ENCODE data around the gene PIAS1. TPM values are rescaled to one million over a fixed set of nuclear protein-coding genes. Genes with fewer than 3 reads are reported as not detected.
A peak's percentile ranks its signal among the peaks of the same experiment; 100 is the strongest.

The PIAS1 gene
- total RNA-seq, 6 donors from 2014 or later: 44.7 to 114 (median 64.3) TPM

- ATAC-seq (ENCODE audit: low FRiP score in 2 of 2) (no peak), DNase-seq (no peak)
- Histone ChIP-seq H3K36me3 (no peaks in the 10 kb centered on the region), H3K4me3 (no peak overlapping the region), H3K9me3 (no peaks in the 10 kb centered on the region), H3K4me1 (peaks cover 0 to 14% (median 0%) of the 10 kb centered on the region in 4 donors), H3K27me3 (no peaks in the 10 kb centered on the region), H3K27ac (no peak overlapping the region)
- TF ChIP-seq EP300 (IDR thresholded peaks at IDR 0.05) (no peak), POLR2AphosphoS5 (IDR thresholded peaks at IDR 0.05) (no peak), POLR2A (IDR thresholded peaks at IDR 0.05) (no peak)
- TF ChIP-seq, protein P1, sequence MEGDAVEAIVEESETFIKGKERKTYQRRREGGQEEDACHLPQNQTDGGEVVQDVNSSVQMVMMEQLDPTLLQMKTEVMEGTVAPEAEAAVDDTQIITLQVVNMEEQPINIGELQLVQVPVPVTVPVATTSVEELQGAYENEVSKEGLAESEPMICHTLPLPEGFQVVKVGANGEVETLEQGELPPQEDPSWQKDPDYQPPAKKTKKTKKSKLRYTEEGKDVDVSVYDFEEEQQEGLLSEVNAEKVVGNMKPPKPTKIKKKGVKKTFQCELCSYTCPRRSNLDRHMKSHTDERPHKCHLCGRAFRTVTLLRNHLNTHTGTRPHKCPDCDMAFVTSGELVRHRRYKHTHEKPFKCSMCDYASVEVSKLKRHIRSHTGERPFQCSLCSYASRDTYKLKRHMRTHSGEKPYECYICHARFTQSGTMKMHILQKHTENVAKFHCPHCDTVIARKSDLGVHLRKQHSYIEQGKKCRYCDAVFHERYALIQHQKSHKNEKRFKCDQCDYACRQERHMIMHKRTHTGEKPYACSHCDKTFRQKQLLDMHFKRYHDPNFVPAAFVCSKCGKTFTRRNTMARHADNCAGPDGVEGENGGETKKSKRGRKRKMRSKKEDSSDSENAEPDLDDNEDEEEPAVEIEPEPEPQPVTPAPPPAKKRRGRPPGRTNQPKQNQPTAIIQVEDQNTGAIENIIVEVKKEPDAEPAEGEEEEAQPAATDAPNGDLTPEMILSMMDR (IDR thresholded peaks at IDR 0.05): no peak
- 85 to 88% methylated on average over 3 of the region's 3 CpGs for WGBS, 2 donors
These were observed 38.9 kb upstream of the PIAS1 start for GRCh38 chr15:68015244-68015643.

- TF ChIP-seq EP300 (IDR thresholded peaks at IDR 0.05) (peak in 2 of 4 donors; percentile 4 to 26), POLR2A (IDR thresholded peaks at IDR 0.05) (no peak)
- no peak for DNase-seq
- H3K27ac ChIP-seq: no peak overlapping the region
- no peaks in the 10 kb centered on the region for H3K9me3 ChIP-seq
- H3K4me1 ChIP-seq: peaks cover 0 to 17% (median 0%) of the 10 kb centered on the region in 4 donors
- ATAC-seq (ENCODE audit: low FRiP score in 2 of 2): no peak
- no peaks in the 10 kb centered on the region for H3K36me3 ChIP-seq
- 67 to 82% methylated on average over 6 of the region's 6 CpGs for WGBS, 2 donors
- no peak overlapping the region for H3K4me3 ChIP-seq
- no peaks in the 10 kb centered on the region for H3K27me3 ChIP-seq
These were observed 36.9 kb upstream of the PIAS1 start for GRCh38 chr15:68017201-68017600.

DNA sequence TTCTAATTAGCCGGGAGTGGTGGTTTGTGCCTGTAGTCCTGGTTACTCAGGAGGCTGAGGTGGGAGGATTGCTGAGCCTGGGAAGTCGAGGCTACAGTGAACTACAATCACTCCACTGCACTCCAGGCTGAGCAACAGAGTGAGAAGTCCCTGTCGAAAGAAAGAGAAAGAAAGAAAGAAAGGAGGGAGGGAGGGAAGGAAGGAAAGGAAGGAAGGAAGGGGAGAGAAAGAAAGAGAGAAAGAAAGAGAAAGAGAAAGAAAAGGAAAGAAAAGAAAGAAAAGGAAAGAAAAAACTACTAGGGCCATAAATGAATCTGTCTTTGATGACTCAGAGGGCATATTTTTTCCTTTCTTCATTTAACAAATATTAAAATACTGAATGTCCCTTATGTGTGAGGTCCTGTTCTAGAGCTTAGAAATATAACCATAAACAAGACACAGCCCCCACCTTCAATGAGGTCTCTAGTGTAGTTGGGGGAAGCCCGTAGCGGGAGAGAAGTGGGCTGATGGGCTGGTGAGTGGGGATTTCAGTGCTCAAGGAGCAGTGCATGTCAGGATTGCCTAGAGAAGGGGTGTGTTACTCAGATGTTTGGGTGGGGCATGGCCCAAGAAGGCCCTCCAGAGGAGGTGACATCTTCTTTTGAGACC, 35.2 kb upstream of the PIAS1 start:
- DNase-seq (no peak), ATAC-seq (ENCODE audit: low FRiP score in 2 of 2) (no peak)
- WGBS, 2 donors: 80 to 85% methylated on average over 5 of the region's 5 CpGs
- Histone ChIP-seq H3K27ac (no peak overlapping the region), H3K36me3 (no peaks in the 10 kb centered on the region), H3K4me1 (peaks cover 0 to 8% (median 3%) of the 10 kb centered on the region in 4 donors), H3K9me3 (no peaks in the 10 kb centered on the region), H3K27me3 (no peaks in the 10 kb centered on the region), H3K4me3 (no peak overlapping the region)
- no peak for TF ChIP-seq EP300 (IDR thresholded peaks at IDR 0.05)
- no peak for TF ChIP-seq POLR2A (IDR thresholded peaks at IDR 0.05)
- TF ChIP-seq, protein P1 (IDR thresholded peaks at IDR 0.05): no peak
- no peak for TF ChIP-seq POLR2AphosphoS5 (IDR thresholded peaks at IDR 0.05)

- Histone ChIP-seq H3K36me3 (no peaks in the 10 kb centered on the region), H3K4me3 (no peak overlapping the region), H3K9me3 (no peaks in the 10 kb centered on the region), H3K27ac (no peak overlapping the region), H3K4me1 (peaks cover 0 to 8% (median 3%) of the 10 kb centered on the region in 4 donors), H3K27me3 (no peaks in the 10 kb centered on the region)
- no peak for TF ChIP-seq POLR2A (IDR thresholded peaks at IDR 0.05)
- TF ChIP-seq, protein P1 (IDR thresholded peaks at IDR 0.05): no peak
- no peak for TF ChIP-seq EP300 (IDR thresholded peaks at IDR 0.05)
- no peak for TF ChIP-seq POLR2AphosphoS5 (IDR thresholded peaks at IDR 0.05)
- DNase-seq (no peak), ATAC-seq (ENCODE audit: low FRiP score in 2 of 2) (no peak)
- 95 to 96% methylated on average over 9 of the region's 9 CpGs for WGBS, 2 donors
These were observed 34.1 kb upstream of the PIAS1 start for GRCh38 chr15:68019814-68020525.

- no peak for TF ChIP-seq POLR2A (IDR thresholded peaks at IDR 0.05)
- TF ChIP-seq, protein P1 (IDR thresholded peaks at IDR 0.05): no peak
- no peak for TF ChIP-seq EP300 (IDR thresholded peaks at IDR 0.05)
- no peak for TF ChIP-seq POLR2AphosphoS5 (IDR thresholded peaks at IDR 0.05)
- Histone ChIP-seq H3K4me1 (peaks cover 0 to 8% (median 3%) of the 10 kb centered on the region in 4 donors), H3K9me3 (no peaks in the 10 kb centered on the region), H3K36me3 (no peaks in the 10 kb centered on the region), H3K27me3 (no peaks in the 10 kb centered on the region), H3K27ac (no peak overlapping the region), H3K4me3 (no peak overlapping the region)
- DNase-seq (no peak), ATAC-seq (ENCODE audit: low FRiP score in 2 of 2) (no peak)
- WGBS, 2 donors: 73 to 91% methylated on average over 3 of the region's 3 CpGs
These were observed 33.4 kb upstream of the PIAS1 start for GRCh38 chr15:68020685-68021084.
